ENCODE measurements around the gene TFDP2. TPM values are rescaled to one million over a fixed set of nuclear protein-coding genes. Genes with fewer than 3 reads are reported as not detected.

TFDP2 gene
- total RNA-seq, 1 donor, result 28.5 TPM

DNA sequence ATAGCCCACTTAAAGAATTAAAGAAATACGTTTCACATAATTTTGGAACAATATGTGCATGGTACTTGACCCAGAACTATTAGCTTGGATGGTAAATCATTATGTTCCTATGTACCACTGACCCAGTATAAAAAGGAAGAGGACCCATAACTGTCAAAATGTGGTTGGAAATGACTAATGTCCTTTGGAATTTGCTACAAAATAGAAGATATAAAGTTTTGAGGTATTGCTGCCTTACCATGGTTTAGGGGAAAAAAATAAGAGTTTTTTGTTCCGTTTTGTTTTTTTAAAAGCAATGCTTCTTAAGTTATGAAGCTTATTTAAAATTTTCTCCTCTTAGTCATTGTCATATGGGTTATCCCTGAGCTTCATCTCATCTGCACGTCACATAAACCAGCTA lies 15.8 kb upstream of the TFDP2 start:
- TF ChIP-seq, protein P1, sequence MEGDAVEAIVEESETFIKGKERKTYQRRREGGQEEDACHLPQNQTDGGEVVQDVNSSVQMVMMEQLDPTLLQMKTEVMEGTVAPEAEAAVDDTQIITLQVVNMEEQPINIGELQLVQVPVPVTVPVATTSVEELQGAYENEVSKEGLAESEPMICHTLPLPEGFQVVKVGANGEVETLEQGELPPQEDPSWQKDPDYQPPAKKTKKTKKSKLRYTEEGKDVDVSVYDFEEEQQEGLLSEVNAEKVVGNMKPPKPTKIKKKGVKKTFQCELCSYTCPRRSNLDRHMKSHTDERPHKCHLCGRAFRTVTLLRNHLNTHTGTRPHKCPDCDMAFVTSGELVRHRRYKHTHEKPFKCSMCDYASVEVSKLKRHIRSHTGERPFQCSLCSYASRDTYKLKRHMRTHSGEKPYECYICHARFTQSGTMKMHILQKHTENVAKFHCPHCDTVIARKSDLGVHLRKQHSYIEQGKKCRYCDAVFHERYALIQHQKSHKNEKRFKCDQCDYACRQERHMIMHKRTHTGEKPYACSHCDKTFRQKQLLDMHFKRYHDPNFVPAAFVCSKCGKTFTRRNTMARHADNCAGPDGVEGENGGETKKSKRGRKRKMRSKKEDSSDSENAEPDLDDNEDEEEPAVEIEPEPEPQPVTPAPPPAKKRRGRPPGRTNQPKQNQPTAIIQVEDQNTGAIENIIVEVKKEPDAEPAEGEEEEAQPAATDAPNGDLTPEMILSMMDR (IDR thresholded peaks at IDR 0.05; ENCODE audit: insufficient read depth, low read length), result no peak
- H3K4me3 ChIP-seq (ENCODE audit: low read depth, low read length), result no peak overlapping the region
- no peak for DNase-seq (ENCODE audit: low read depth)

DNA sequence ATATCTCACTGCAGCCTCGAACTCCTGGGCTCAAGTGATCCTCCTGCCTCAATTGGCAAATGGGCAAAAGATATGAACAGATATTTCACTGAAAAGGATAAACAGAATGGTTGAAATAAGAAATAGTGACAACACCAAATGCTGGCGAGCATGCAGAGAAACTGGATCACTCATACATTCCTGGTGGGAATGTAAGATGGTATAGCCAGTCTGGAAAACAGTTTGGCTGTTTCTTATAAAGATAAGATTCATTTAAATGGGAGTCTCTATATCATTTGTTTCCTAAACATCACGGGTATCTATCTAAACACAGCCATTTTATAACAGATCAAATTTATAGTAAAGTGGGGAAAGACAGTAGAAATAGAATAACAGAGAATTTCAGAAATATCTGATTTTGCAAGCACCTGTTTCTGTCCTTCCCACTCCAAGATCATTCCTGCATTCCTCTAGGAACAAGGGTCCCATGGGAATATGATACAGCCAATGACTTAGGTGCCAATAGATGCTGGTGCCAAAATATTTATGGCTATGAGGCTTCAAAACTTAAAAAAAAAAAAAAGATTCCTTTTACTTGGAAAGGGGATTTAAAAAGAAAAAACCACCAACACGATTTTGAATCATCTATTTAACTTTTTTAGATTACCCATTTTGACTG lies 9.9 kb upstream of the TFDP2 start:
- TF ChIP-seq, protein P1 (IDR thresholded peaks at IDR 0.05; ENCODE audit: insufficient read depth, low read length), result no peak
- no peak overlapping the region for H3K4me3 ChIP-seq (ENCODE audit: low read depth, low read length)
- DNase-seq (ENCODE audit: low read depth), result peak; percentile 37

DNA sequence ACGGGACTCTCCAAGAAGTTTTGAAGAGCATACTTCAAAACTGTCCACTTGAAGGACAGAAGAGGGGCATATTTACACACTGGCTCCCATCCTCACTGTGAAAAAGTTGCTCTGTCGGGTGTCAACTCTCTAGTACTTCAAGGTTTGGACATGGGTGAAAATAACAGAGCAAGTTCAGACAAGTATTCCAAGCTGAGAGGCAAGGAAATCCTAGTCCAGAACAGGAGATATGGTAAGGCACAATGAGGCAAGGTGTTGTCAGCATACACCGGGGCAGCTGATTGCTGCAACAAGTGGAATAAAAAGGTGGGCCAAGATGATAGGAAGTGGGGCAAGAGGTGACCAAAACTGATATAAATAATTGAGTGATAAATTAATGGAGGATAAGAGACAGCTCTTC lies 4.8 kb upstream of the TFDP2 start:
- H3K4me3 ChIP-seq (ENCODE audit: low read depth, low read length), result no peak overlapping the region
- DNase-seq (ENCODE audit: low read depth), result no peak
- TF ChIP-seq, protein P1 (IDR thresholded peaks at IDR 0.05; ENCODE audit: insufficient read depth, low read length), result no peak

DNA sequence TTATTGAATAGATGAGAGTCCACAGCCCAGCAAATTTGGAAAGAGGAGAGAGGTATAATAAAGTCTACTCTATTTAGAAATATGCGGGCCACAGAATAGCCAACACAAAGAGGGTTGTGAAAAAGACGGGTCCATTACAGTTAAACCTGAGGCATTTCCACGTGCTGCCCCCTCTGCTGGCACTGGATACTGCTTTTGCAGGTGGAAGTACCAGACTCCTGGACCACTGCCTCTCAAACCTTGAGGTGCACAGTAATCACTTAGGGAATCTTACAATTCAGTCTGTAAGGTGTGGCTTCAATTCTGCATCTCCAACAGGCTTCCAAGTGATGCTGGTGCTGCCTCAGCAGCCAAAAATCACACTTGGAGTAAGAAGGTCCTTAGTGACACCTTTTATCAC lies 3.0 kb upstream of the TFDP2 start:
- TF ChIP-seq, protein P1 (IDR thresholded peaks at IDR 0.05; ENCODE audit: insufficient read depth, low read length), result no peak
- no peak overlapping the region for H3K4me3 ChIP-seq (ENCODE audit: low read depth, low read length)
- DNase-seq (ENCODE audit: low read depth), result no peak

DNA sequence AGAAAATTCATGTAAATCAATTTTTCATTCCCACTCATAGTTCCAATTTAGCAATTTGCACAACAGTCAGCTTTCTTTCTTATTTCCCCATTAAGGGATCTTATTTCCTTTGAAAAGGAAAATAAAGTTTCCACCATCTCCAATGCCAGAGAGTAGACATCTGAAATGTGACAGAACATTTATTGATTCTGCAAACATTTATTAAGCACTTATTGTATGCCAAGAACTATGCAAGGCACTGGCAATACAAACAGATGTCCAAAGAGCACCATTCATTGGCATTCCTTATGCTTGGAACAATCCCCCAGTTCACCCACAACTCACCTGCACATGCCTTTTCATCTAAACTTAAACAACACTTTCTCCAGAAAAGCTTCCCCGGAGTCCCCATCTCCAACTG lies 2.5 kb upstream of the TFDP2 start:
- TF ChIP-seq, protein P1 (IDR thresholded peaks at IDR 0.05; ENCODE audit: insufficient read depth, low read length), result no peak
- H3K4me3 ChIP-seq (ENCODE audit: low read depth, low read length), result no peak overlapping the region
- no peak for DNase-seq (ENCODE audit: low read depth)

DNA sequence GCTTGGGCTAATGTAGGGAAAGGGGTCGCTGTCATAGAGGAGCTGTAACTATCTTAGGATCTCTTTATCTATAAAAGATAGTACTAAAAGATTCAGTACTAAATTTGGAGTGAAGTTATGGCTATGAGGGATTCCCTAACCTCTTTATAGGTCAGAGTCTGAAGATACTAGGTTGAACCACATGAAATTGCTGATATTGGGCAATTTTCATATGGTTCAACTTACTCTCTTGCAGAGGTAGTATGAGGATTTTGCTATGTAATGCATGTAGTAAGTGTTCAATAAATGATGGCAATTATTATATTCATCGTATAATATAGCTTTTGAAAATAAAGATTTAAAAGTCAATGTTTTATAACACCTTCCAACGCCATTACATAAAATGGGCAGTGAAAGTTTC lies 1.9 kb upstream of the TFDP2 start:
- no peak for DNase-seq (ENCODE audit: low read depth)
- TF ChIP-seq, protein P1 (IDR thresholded peaks at IDR 0.05; ENCODE audit: insufficient read depth, low read length), result no peak
- no peak overlapping the region for H3K4me3 ChIP-seq (ENCODE audit: low read depth, low read length)

DNA sequence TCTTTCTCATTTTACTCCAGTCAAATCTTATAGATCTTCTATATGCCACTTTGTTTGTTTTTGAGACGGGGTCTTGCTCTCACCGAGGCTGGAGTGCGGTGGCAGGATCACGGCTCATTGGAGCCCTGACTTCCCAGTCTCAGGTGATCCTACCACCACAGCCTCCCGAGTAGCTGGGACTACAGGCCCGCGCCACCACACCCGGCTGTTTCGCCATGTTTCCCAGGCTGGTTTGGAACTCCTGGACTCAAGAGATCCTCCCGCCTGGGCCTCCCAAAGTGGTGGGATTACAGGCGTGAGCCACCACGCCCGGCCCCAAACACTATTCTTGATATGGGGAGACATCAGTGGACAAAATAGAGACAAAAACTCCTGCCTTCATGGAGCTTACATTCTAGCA lies 927 bp upstream of the TFDP2 start:
- TF ChIP-seq, protein P1 (IDR thresholded peaks at IDR 0.05; ENCODE audit: insufficient read depth, low read length), result no peak
- no peak for DNase-seq (ENCODE audit: low read depth)

More for the DNA sequence above, 927 bp upstream of the TFDP2 start:
- no peak overlapping the region for H3K4me3 ChIP-seq (ENCODE audit: low read depth, low read length)
